ENCODE measurements around the gene MRPL53.

MRPL53 gene

DNA sequence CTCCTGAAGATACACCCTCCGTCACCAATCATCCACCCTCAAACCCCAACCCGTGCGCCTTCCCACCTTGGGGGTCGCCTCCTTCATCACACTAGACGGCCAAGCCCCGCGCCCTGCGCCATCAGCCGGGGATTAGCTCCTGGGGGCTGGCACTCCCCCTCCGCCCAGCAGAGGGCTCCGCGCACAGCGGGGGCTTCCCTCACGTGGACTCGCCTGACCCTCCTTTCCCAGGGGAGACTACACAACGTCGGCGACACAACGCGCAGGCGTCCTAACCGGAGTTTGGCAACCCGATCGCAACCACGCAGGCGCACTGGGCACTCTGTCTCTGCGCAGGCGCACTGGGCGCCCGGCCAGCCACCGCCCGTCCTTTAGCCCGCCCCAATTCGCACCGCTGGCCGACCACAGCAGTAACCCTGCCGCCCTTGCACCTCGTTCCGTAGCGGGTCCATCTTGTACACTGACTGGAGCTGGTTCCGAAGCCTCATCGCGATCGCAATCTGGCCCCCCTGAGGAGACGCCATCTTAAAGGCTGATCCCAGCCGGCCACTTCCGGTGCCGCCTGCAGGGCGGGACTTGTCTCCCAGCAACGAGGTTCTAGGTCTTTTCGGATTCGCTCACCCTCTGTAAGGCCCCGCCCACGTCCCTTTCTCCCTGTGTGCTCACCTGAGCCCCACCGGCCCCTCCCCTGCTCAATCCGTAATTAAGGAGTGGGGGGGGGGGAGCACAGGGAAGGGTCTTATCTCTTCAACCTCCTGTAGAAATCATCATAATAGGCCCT, 34.9 kb upstream of the MRPL53 start, which contains the start of gene PCGF1:
TSS of gene PCGF1 (minus strand) at position 551 of the 781 bp plus-strand sequence. CDS start at position 524, 27 bp downstream.
- peak within 1 kb of the TSS; percentile 98 to 99 for H3K4me3 Mint-ChIP-seq
- H3K36me3 Mint-ChIP-seq = peaks cover 35 to 38% of the 10 kb centered on the region in 2 donors
- peak; percentile 92 for ATAC-seq (replicated peaks)
- H3K27ac Mint-ChIP-seq = peak within 1 kb of the TSS; percentile 100
- no peaks in the 10 kb centered on the region for H3K9me3 Mint-ChIP-seq
- peaks cover 38 to 49% of the 10 kb centered on the region in 2 donors for H3K27me3 Mint-ChIP-seq
- peak; percentile 97 for DNase-seq
- H3K4me1 Mint-ChIP-seq = peaks cover 43 to 65% of the 10 kb centered on the region in 2 donors

DNA sequence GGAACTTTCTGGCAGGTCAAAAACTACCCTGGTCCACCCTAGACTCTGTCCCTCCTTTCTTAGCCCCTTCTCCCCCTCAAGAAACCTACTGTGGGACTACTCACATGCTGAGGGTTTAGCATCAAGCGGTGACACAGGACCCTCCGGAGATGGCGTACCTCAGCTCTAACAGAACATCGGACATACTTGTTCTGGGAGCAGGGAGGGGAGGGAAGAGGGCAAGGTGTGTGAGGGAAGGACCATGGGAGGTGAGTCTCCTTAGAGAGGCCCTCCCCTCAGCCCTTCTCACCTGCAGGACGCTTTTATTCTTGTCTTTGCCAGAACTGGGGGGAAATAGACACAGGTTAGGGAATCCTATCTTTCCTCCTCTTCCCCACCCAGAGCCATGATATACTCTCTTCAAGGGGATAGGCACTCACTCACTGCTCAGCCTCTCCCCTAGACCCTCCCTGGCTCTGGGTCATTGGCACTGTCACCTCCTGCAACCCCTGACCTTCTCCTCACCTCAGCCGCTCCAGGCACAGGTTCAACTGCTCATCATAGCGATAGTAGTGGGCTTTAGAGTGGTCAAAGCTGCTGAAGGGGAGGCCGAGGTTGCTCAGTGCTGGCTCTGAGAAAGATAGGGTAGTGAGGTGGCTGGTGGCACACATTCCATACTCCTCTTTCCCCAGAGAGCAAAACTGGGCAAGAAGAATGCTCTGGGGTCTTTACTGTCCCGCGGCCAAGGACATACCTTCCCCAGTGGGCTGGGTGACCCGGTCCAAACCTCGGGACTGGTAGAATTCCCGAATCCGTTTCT, 33.2 kb upstream of the MRPL53 start:
- H3K27ac Mint-ChIP-seq = no peak overlapping the region
- DNase-seq = no peak
- ATAC-seq (replicated peaks) = no peak
- H3K4me1 Mint-ChIP-seq = peaks cover 49 to 76% of the 10 kb centered on the region in 2 donors
- H3K4me3 Mint-ChIP-seq = peak overlapping the region; percentile 71 to 98
- H3K27me3 Mint-ChIP-seq = peaks cover 41 to 49% of the 10 kb centered on the region in 2 donors
- H3K9me3 Mint-ChIP-seq = no peaks in the 10 kb centered on the region
- peaks cover 38 to 39% of the 10 kb centered on the region in 2 donors for H3K36me3 Mint-ChIP-seq

DNA sequence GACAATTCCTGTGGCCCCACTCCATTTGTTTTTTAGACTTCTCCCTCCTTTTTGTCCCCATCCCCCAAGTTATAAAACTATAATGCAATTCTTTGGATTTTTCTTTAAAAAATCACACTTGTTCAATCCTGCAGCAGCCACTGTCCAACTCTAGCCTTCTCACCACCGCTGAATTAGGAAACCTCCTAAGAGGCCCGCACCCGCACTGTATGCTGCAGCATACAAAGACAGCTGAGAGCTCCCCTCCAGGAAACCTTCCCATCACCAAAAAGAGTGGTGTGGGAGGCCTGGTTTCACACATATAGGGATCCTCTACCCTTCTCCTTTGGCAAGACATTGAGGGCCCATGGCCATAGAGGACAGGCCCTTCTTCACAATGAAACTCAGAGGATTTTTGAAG, 32.1 kb upstream of the MRPL53 start:
- H3K4me1 Mint-ChIP-seq = peaks cover 53 to 79% of the 10 kb centered on the region in 2 donors
- H3K27me3 Mint-ChIP-seq = peaks cover 45 to 52% of the 10 kb centered on the region in 2 donors
- peak overlapping the region; percentile 63 to 71 for H3K4me3 Mint-ChIP-seq
- H3K27ac Mint-ChIP-seq = peak overlapping the region; percentile 43
- H3K36me3 Mint-ChIP-seq = peaks cover 39 to 44% of the 10 kb centered on the region in 2 donors
- DNase-seq (no peak), ATAC-seq (replicated peaks) (no peak)
- H3K9me3 Mint-ChIP-seq = no peaks in the 10 kb centered on the region

DNA sequence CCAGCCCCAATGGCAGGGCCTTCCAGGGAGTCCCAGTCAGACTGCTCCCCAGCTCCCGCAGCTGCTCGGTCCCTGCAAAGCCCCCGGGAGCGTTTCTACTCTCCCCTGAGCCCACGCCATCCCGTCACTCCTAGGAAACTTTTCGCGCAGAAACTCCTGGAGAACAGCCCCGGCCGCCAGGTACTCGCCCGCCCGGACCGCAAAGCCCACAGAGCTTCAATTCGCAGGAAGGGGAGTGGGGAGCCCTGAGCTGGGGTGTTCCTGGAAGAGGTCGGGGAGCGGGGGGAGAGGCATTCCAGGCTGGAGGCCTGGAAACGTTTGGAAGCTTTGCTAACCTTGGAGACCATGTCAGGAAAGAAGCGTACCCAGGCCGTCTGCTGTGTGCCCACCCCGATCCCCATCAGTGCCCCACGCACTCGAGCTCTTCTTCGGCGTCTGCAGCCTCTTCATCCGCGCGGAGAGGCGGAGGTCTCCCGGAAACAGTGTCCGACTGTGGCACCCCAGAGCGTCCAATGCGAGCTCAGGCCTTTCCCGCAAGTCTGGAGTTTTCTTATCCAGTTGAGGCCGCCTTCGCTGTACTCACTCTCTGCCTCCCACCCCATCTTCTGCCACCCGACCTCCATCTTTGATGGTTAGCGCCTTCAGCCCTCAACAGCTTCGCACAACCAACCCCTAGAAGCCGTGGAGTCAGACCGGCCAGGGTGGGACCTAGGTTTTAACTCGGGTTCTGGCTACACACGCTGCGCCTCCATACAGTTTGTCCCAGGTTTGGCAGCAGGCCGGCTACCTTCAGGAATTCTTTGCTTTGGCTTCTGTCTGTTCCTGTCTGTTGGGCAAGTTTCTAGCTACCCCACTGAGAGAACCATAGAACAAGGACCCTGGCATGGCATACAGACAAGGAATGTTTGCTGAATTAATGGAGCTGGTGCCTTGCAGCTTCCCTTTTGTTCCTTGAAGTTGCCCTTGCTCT, 31.3 kb upstream of the MRPL53 start:
- Mint-ChIP-seq H3K4me1 (peaks cover 58 to 85% of the 10 kb centered on the region in 2 donors), H3K36me3 (peaks cover 39 to 44% of the 10 kb centered on the region in 2 donors), H3K9me3 (no peaks in the 10 kb centered on the region), H3K27ac (peak overlapping the region; percentile 86), H3K27me3 (peaks cover 50 to 57% of the 10 kb centered on the region in 2 donors), H3K4me3 (peak overlapping the region; percentile 80 to 88)
- DNase-seq (no peak), ATAC-seq (replicated peaks) (no peak)

- DNase-seq = peak; percentile 59
- no peaks in the 10 kb centered on the region for H3K9me3 Mint-ChIP-seq
- peak; percentile 45 to 48 for ATAC-seq (replicated peaks)
- peak overlapping the region; percentile 80 to 88 for H3K4me3 Mint-ChIP-seq
- peaks cover 39 to 44% of the 10 kb centered on the region in 2 donors for H3K36me3 Mint-ChIP-seq
- peaks cover 57 to 85% of the 10 kb centered on the region in 2 donors for H3K4me1 Mint-ChIP-seq
- peak overlapping the region; percentile 86 for H3K27ac Mint-ChIP-seq
- peaks cover 58 to 66% of the 10 kb centered on the region in 2 donors for H3K27me3 Mint-ChIP-seq
These were observed 30.4 kb upstream of the MRPL53 start for GRCh38 chr2:74502720-74503505.

GRCh38 chr2:74502147-74502719, 29.8 kb upstream of the MRPL53 start:
- peaks cover 35 to 41% of the 10 kb centered on the region in 2 donors for H3K36me3 Mint-ChIP-seq
- peak overlapping the region; percentile 80 to 88 for H3K4me3 Mint-ChIP-seq
- peaks cover 59 to 71% of the 10 kb centered on the region in 2 donors for H3K27me3 Mint-ChIP-seq
- no peaks in the 10 kb centered on the region for H3K9me3 Mint-ChIP-seq
- H3K4me1 Mint-ChIP-seq = peaks cover 58 to 88% of the 10 kb centered on the region in 2 donors
- no peak for DNase-seq
- ATAC-seq (replicated peaks) = no peak
- H3K27ac Mint-ChIP-seq = no peak overlapping the region

DNA sequence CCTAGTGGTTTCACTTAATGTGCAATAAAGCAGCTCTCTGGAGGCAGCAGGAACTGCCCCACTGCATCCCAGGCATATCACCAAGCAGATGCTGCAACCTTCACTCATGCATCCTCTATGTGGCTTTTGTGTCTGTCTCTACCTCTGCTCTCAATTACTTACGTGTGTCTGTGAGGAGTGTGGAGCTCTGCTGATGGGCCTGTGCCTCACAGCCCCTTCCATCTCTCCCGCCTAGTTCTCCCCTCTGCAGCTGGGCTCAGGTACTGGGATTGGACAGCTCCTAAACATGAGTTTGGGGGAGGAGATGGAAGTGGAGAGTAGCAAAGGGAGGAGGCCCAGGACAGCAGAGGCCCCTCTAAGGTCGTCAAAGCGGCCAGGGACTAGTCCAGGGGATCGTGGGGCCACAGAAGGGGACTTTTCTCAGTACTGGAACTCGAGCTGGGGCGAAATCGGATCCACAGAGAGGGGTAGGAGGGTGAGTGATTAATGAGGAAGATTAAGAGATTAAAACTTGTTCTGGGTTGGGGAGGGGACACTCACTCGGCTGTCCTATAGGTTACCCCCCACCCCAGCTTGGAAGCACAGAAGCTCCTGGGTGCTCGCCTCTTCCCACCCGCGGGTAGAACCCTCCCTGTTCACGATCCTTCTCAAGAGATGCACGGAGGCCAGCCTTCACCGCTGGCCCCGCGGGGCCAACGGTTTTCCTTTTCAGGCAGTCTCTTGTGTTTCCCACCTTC, 29.0 kb upstream of the MRPL53 start:
- peaks cover 51 to 80% of the 10 kb centered on the region in 2 donors for H3K4me1 Mint-ChIP-seq
- peak overlapping the region; percentile 80 to 88 for H3K4me3 Mint-ChIP-seq
- H3K27ac Mint-ChIP-seq = no peak overlapping the region
- H3K9me3 Mint-ChIP-seq = no peaks in the 10 kb centered on the region
- peaks cover 29 to 35% of the 10 kb centered on the region in 2 donors for H3K36me3 Mint-ChIP-seq
- ATAC-seq (replicated peaks) (no peak), DNase-seq (no peak)
- peaks cover 59 to 71% of the 10 kb centered on the region in 2 donors for H3K27me3 Mint-ChIP-seq

- peaks cover 59 to 71% of the 10 kb centered on the region in 2 donors for H3K27me3 Mint-ChIP-seq
- H3K4me1 Mint-ChIP-seq = peaks cover 47 to 73% of the 10 kb centered on the region in 2 donors
- ATAC-seq (replicated peaks) = no peak
- no peak overlapping the region for H3K4me3 Mint-ChIP-seq
- H3K9me3 Mint-ChIP-seq = no peaks in the 10 kb centered on the region
- H3K27ac Mint-ChIP-seq = no peak overlapping the region
- DNase-seq = no peak
- peaks cover 25 to 31% of the 10 kb centered on the region in 2 donors for H3K36me3 Mint-ChIP-seq
These were observed 28.1 kb upstream of the MRPL53 start for GRCh38 chr2:74500578-74500946.

GRCh38 chr2:74499940-74500577, 27.6 kb upstream of the MRPL53 start:
- no peak for DNase-seq
- Mint-ChIP-seq H3K4me1 (peaks cover 42 to 68% of the 10 kb centered on the region in 2 donors), H3K27me3 (peaks cover 56 to 69% of the 10 kb centered on the region in 2 donors), H3K4me3 (peak overlapping the region in 1 of 2 donors; percentile 74), H3K36me3 (peaks cover 20 to 26% of the 10 kb centered on the region in 2 donors), H3K9me3 (no peaks in the 10 kb centered on the region), H3K27ac (peak overlapping the region; percentile 51)
- ATAC-seq (replicated peaks) = no peak

DNA sequence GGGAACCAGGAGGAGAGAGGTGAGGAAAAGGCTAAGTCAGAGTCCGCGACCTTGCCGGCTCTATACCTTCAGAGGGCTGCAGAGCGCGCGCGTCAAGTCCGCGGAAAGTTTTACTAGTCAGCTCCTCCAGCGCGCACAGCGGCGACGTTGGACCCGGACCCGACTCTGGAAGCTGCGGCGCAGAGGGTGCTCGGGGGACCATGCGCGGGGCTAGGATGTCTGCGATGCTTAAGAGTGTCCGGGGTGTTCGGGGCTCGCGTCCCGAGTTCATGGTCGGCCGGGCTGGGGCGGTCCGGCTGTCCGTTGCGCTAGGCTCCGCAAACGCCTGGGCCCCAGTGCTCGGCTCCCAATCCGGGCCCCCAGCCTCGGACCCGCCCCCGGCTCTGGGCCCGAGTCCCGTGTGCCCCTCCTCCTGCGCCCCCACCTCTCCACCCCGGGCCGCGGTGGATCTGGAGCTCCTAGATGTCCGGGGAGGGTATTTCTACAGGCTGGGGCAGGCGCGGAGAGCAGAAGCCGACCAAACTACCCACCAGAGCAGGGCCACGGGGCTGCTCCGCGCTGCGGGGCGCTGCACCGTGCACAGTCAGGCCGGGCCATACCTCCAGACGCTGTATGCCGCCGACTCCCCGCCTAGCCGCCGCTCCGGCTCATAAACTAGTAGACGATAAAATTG, 26.9 kb upstream of the MRPL53 start, which contains the start of gene LBX2:
TSS of gene LBX2 (minus strand) at position 337 of the 673 bp plus-strand sequence. CDS start at position 271, 66 bp downstream.
- Mint-ChIP-seq H3K4me3 (peak within 1 kb of the TSS; percentile 74 to 76), H3K27ac (peak within 1 kb of the TSS; percentile 70), H3K36me3 (peaks cover 15 to 21% of the 10 kb centered on the region in 2 donors), H3K4me1 (peaks cover 36 to 61% of the 10 kb centered on the region in 2 donors), H3K9me3 (no peaks in the 10 kb centered on the region), H3K27me3 (peaks cover 50 to 63% of the 10 kb centered on the region in 2 donors)
- ATAC-seq (replicated peaks) = peak; percentile 30 to 31
- DNase-seq = no peak

DNA sequence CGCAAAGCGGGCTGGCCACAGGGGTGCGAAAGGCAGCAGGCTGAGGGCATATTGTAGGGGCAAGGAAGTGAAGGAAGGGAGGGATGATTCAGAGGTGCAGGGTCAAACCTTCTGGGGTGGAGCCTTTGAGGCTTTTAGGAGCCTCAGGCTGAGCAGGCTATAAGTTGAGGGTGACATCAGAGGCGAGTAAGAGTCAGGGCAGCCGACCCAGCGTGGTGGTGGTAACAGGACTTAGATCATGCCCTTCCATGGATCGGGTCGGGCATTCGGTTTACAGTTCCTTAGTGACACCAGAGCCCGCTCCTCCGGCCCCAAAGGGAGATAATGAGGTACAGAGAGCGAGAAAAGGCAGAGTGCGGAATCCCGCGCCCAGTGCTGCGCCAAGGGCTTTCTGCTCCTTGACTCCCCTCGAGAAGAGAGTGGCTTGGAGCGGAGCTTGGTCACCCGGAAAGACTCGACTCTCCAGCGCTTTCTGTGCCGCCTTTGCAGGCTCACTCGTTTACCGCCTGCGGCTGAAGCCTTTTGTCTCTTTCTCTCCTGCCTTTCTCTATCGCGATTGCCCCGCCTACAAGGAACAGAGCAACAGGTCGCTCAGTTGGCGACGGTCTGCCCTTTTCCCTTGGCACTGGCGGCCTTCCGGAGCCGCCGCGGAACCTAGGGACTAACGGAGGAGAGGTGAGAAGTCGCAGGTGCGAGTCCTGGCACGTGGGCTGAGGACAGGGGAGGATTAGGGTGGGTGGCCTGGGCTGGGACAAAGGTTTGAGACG, 26.2 kb upstream of the MRPL53 start:
- ATAC-seq (replicated peaks) (peak; percentile 31 to 46), DNase-seq (no peak)
- Mint-ChIP-seq H3K36me3 (peaks cover 16 to 23% of the 10 kb centered on the region in 2 donors), H3K9me3 (no peaks in the 10 kb centered on the region), H3K4me3 (peak overlapping the region; percentile 74 to 76), H3K27ac (peak overlapping the region; percentile 70), H3K4me1 (peaks cover 33 to 59% of the 10 kb centered on the region in 2 donors), H3K27me3 (peaks cover 43 to 56% of the 10 kb centered on the region in 2 donors)
